IPS-18c (cell line): ENCODE results near the gene ITGB2.
A peak's percentile ranks its signal among the peaks of the same experiment; 100 is the strongest.

ENCODE experiments used
- H3K4me3 ChIP-seq: 2 replicates; pipeline ENCODE4 v1.7.0; 2013; ENCODE audit warnings: low read depth, mild to moderate bottlenecking, low read length, moderate library complexity; ENCODE audit not compliant: insufficient read depth
- H3K9me3 ChIP-seq: one replicate; pipeline ENCODE4 v1.6.1; 2013; ENCODE audit warnings: mild to moderate bottlenecking, low read length, moderate library complexity; ENCODE audit not compliant: control insufficient read depth, insufficient read depth

ITGB2 gene

GRCh38 chr21:44855572-44855971 lies 65.1 kb downstream of the ITGB2 start:
- H3K9me3 ChIP-seq = no peaks in the 10 kb centered on the region
- no peak overlapping the region for H3K4me3 ChIP-seq

GRCh38 chr21:44854664-44855446 lies 65.8 kb downstream of the ITGB2 start:
- no peak overlapping the region for H3K4me3 ChIP-seq

GRCh38 chr21:44854391-44854663 lies 66.4 kb downstream of the ITGB2 start:
- H3K9me3 ChIP-seq = no peaks in the 10 kb centered on the region

More at GRCh38 chr21:44854664-44855446, 65.8 kb downstream of the ITGB2 start:
- H3K9me3 ChIP-seq = no peaks in the 10 kb centered on the region

GRCh38 chr21:44853601-44854390 lies 66.9 kb downstream of the ITGB2 start:
- Histone ChIP-seq H3K4me3 (no peak overlapping the region), H3K9me3 (no peaks in the 10 kb centered on the region)

More at GRCh38 chr21:44854391-44854663, 66.4 kb downstream of the ITGB2 start:
- no peak overlapping the region for H3K4me3 ChIP-seq

- Histone ChIP-seq H3K4me3 (no peak overlapping the region), H3K9me3 (no peaks in the 10 kb centered on the region)
Measured at GRCh38 chr21:44850905-44851657, 69.6 kb downstream of the ITGB2 start.

GRCh38 chr21:44850208-44850800 lies 70.4 kb downstream of the ITGB2 start:
- no peaks in the 10 kb centered on the region for H3K9me3 ChIP-seq

GRCh38 chr21:44849616-44850130 lies 71.0 kb downstream of the ITGB2 start:
- Histone ChIP-seq H3K4me3 (no peak overlapping the region), H3K9me3 (no peaks in the 10 kb centered on the region)

More at GRCh38 chr21:44850208-44850800, 70.4 kb downstream of the ITGB2 start:
- H3K4me3 ChIP-seq = no peak overlapping the region

GRCh38 chr21:44848821-44849521 lies 71.7 kb downstream of the ITGB2 start:
- Histone ChIP-seq H3K4me3 (no peak overlapping the region), H3K9me3 (no peaks in the 10 kb centered on the region)

- no peak overlapping the region for H3K4me3 ChIP-seq
- no peaks in the 10 kb centered on the region for H3K9me3 ChIP-seq
Measured at GRCh38 chr21:44847261-44848056, 73.2 kb downstream of the ITGB2 start.

GRCh38 chr21:44846485-44847260 lies 74.0 kb downstream of the ITGB2 start:
- Histone ChIP-seq H3K9me3 (no peaks in the 10 kb centered on the region), H3K4me3 (no peak overlapping the region; the same call in 1 of the 2 replicates)

GRCh38 chr21:44846224-44846484 lies 74.5 kb downstream of the ITGB2 start:
- Histone ChIP-seq H3K9me3 (no peaks in the 10 kb centered on the region), H3K4me3 (peak overlapping the region; percentile 31; the same call in 1 of the 2 replicates)

GRCh38 chr21:44845418-44846223 lies 75.1 kb downstream of the ITGB2 start:
- Histone ChIP-seq H3K9me3 (no peaks in the 10 kb centered on the region), H3K4me3 (peak overlapping the region; percentile 31; the same call in 1 of the 2 replicates)

GRCh38 chr21:44844256-44844655 lies 76.4 kb downstream of the ITGB2 start:
- Histone ChIP-seq H3K9me3 (no peaks in the 10 kb centered on the region), H3K4me3 (no peak overlapping the region)

- peaks cover 2% of the 10 kb centered on the region for H3K9me3 ChIP-seq
- no peak overlapping the region for H3K4me3 ChIP-seq
Measured at GRCh38 chr21:44842721-44843445, 77.8 kb downstream of the ITGB2 start.
